Measurements from ENCODE around the gene AFAP1L1. TPM values are rescaled to one million over a fixed set of nuclear protein-coding genes. Genes with fewer than 3 reads are reported as not detected.

Gene AFAP1L1
- total RNA-seq, 1 donor from 2014 or later = 8.3 TPM

GRCh38 chr5:149297340-149298025, 25.8 kb downstream of the AFAP1L1 start:
- Histone ChIP-seq H3K9ac (ENCODE audit: low read length) (no peak overlapping the region), H2AFZ (ENCODE audit: low read depth, low read length) (no peak overlapping the region), H4K20me1 (ENCODE audit: insufficient read depth, low read length) (no peaks in the 10 kb centered on the region), H3K4me1 (ENCODE audit: insufficient read depth, low read length) (no peaks in the 10 kb centered on the region), H3K4me3 (ENCODE audit: insufficient read depth, low read depth, low read length) (no peak overlapping the region), H3K9me3 (ENCODE audit: insufficient read depth, low read depth, low read length) (no peaks in the 10 kb centered on the region), H3K27ac (ENCODE audit: low read depth, low read length) (no peak overlapping the region), H3K27me3 (ENCODE audit: insufficient read depth, low read length) (no peaks in the 10 kb centered on the region), H3K4me2 (ENCODE audit: low read length) (no peak overlapping the region), H3K79me2 (ENCODE audit: insufficient read depth, low read length) (no peaks in the 10 kb centered on the region), H3K36me3 (ENCODE audit: insufficient read depth, low read length) (no peaks in the 10 kb centered on the region)
- H3K27me3 Mint-ChIP-seq (ENCODE audit: low read depth, unreplicated experiment) = no peaks in the 10 kb centered on the region
- no peak for FAIRE-seq
- H3K4me1 Mint-ChIP-seq (ENCODE audit: low read depth, unreplicated experiment) = peaks cover 19% of the 10 kb centered on the region
- TF ChIP-seq CTCF (IDR thresholded peaks at IDR 0.05; ENCODE audit: insufficient read depth, low read depth, low read length) = no peak
- TF ChIP-seq EZH2 (IDR thresholded peaks at IDR 0.05; ENCODE audit: insufficient read depth, low read length) = no peak
- no peak for DNase-seq (ENCODE audit: low read depth)
- peaks cover 3% of the 10 kb centered on the region for H3K36me3 Mint-ChIP-seq (ENCODE audit: low read depth, unreplicated experiment)
- H3K4me3 Mint-ChIP-seq (ENCODE audit: unreplicated experiment) = no peak overlapping the region
- no peaks in the 10 kb centered on the region for H3K9me3 Mint-ChIP-seq (ENCODE audit: unreplicated experiment)
- H3K27ac Mint-ChIP-seq (ENCODE audit: unreplicated experiment) = no peak overlapping the region

DNA sequence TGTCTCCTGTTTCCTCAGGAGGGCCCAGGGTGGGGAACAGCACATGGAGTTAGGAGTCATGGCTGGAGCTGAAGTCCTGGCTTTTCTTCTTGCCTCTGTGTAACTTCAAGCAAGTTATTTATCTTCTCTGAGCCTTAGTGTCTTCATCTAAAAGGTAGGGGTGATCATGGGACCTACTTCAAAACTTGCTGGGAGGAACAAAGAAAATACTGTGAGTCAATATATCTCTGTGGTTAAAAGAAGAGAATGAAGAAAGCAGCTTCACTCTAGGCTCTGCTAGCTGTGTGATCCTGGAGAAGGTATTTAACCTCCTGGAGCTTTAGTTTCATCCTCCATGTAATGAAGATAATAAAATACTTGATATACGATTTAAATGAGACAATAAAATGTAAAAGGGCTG, 26.5 kb downstream of the AFAP1L1 start:
- no peak overlapping the region for H3K27ac Mint-ChIP-seq (ENCODE audit: unreplicated experiment)
- H2AFZ ChIP-seq (ENCODE audit: low read depth, low read length) = no peak overlapping the region
- TF ChIP-seq EZH2 (IDR thresholded peaks at IDR 0.05; ENCODE audit: insufficient read depth, low read length) (no peak), CTCF (IDR thresholded peaks at IDR 0.05; ENCODE audit: insufficient read depth, low read depth, low read length) (no peak)
- no peaks in the 10 kb centered on the region for H4K20me1 ChIP-seq (ENCODE audit: insufficient read depth, low read length)
- H3K4me1 Mint-ChIP-seq (ENCODE audit: low read depth, unreplicated experiment) = peaks cover 19% of the 10 kb centered on the region
- peaks cover 3% of the 10 kb centered on the region for H3K36me3 Mint-ChIP-seq (ENCODE audit: low read depth, unreplicated experiment)
- H3K4me2 ChIP-seq (ENCODE audit: low read length) = no peak overlapping the region
- no peak overlapping the region for H3K4me3 ChIP-seq (ENCODE audit: insufficient read depth, low read depth, low read length)
- H3K9ac ChIP-seq (ENCODE audit: low read length) = no peak overlapping the region
- no peaks in the 10 kb centered on the region for H3K36me3 ChIP-seq (ENCODE audit: insufficient read depth, low read length)
- FAIRE-seq (no peak), DNase-seq (ENCODE audit: low read depth) (no peak)
- H3K4me3 Mint-ChIP-seq (ENCODE audit: unreplicated experiment) = no peak overlapping the region
- no peaks in the 10 kb centered on the region for H3K79me2 ChIP-seq (ENCODE audit: insufficient read depth, low read length)
- no peak overlapping the region for H3K27ac ChIP-seq (ENCODE audit: low read depth, low read length)
- no peaks in the 10 kb centered on the region for H3K4me1 ChIP-seq (ENCODE audit: insufficient read depth, low read length)
- H3K9me3 Mint-ChIP-seq (ENCODE audit: unreplicated experiment) = no peaks in the 10 kb centered on the region
- no peaks in the 10 kb centered on the region for H3K27me3 ChIP-seq (ENCODE audit: insufficient read depth, low read length)
- no peaks in the 10 kb centered on the region for H3K9me3 ChIP-seq (ENCODE audit: insufficient read depth, low read depth, low read length)
- no peaks in the 10 kb centered on the region for H3K27me3 Mint-ChIP-seq (ENCODE audit: low read depth, unreplicated experiment)

- H3K36me3 ChIP-seq (ENCODE audit: insufficient read depth, low read length) = no peaks in the 10 kb centered on the region
- no peak for TF ChIP-seq CTCF (IDR thresholded peaks at IDR 0.05; ENCODE audit: insufficient read depth, low read depth, low read length)
- TF ChIP-seq EZH2 (IDR thresholded peaks at IDR 0.05; ENCODE audit: insufficient read depth, low read length) = no peak
Measured at GRCh38 chr5:149298842-149299404, 27.3 kb downstream of the AFAP1L1 start.

More at GRCh38 chr5:149298842-149299404, 27.3 kb downstream of the AFAP1L1 start:
- Mint-ChIP-seq H3K36me3 (ENCODE audit: low read depth, unreplicated experiment) (peaks cover 3% of the 10 kb centered on the region), H3K27ac (ENCODE audit: unreplicated experiment) (no peak overlapping the region), H3K4me1 (ENCODE audit: low read depth, unreplicated experiment) (peaks cover 19% of the 10 kb centered on the region), H3K27me3 (ENCODE audit: low read depth, unreplicated experiment) (no peaks in the 10 kb centered on the region), H3K4me3 (ENCODE audit: unreplicated experiment) (no peak overlapping the region), H3K9me3 (ENCODE audit: unreplicated experiment) (no peaks in the 10 kb centered on the region)
- no peaks in the 10 kb centered on the region for H3K27me3 ChIP-seq (ENCODE audit: insufficient read depth, low read length)
- no peak overlapping the region for H3K4me3 ChIP-seq (ENCODE audit: insufficient read depth, low read depth, low read length)
- H3K4me1 ChIP-seq (ENCODE audit: insufficient read depth, low read length) = no peaks in the 10 kb centered on the region
- no peak overlapping the region for H3K9ac ChIP-seq (ENCODE audit: low read length)
- no peak overlapping the region for H3K4me2 ChIP-seq (ENCODE audit: low read length)
- no peaks in the 10 kb centered on the region for H3K9me3 ChIP-seq (ENCODE audit: insufficient read depth, low read depth, low read length)
- no peaks in the 10 kb centered on the region for H4K20me1 ChIP-seq (ENCODE audit: insufficient read depth, low read length)
- no peak for DNase-seq (ENCODE audit: low read depth)
- no peak overlapping the region for H2AFZ ChIP-seq (ENCODE audit: low read depth, low read length)
- no peaks in the 10 kb centered on the region for H3K79me2 ChIP-seq (ENCODE audit: insufficient read depth, low read length)
- no peak overlapping the region for H3K27ac ChIP-seq (ENCODE audit: low read depth, low read length)
- no peak for FAIRE-seq
